NAMALWA (cell line): ENCODE data around the gene SERTAD3.
A peak's percentile ranks its signal among the peaks of the same experiment; 100 is the strongest.
"Not testable (repeated sequence)": the region's sequence is repeated elsewhere in the genome, so short reads cannot be mapped to it uniquely, and the experiment has no call there.

Source experiments
- DNase-seq: peaks from one replicate; pipeline ENCODE4 v3.0.0-alpha.2; 2015; ENCODE audit warnings: low spot score

SERTAD3 gene

GRCh38 chr19:40444000-40444824 is at the start of gene SERTAD3:
SERTAD3 (minus strand) TSS chr19:40444335; CDS start chr19:40442080, 2,255 bp downstream.
- peak; percentile 96 for DNase-seq

- no peak for DNase-seq
Measured at GRCh38 chr19:40493778-40494177, 49.6 kb upstream of the SERTAD3 start.

DNA sequence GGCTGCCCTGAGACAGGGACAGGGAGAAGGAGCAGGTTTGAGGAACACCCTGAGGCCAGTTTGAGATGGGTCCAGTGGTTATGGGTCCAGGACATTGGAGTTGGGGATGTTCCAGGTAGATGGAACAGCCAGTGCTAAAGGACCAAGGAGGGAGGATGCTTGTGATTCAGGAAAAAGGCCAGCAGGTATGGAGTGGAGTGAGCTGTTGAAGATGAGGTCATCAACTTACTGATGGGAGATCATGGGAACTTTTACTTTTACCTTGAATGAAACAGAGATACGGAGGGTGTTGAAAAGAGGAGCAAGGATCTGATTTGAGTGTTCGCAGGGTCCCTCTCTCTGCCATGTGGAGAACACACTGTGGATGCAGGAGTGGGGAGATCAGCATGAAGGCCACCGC is 48.1 kb upstream of the SERTAD3 start:
- DNase-seq = no peak

GRCh38 chr19:40489882-40490230 is 45.7 kb upstream of the SERTAD3 start:
- no peak for DNase-seq

DNA sequence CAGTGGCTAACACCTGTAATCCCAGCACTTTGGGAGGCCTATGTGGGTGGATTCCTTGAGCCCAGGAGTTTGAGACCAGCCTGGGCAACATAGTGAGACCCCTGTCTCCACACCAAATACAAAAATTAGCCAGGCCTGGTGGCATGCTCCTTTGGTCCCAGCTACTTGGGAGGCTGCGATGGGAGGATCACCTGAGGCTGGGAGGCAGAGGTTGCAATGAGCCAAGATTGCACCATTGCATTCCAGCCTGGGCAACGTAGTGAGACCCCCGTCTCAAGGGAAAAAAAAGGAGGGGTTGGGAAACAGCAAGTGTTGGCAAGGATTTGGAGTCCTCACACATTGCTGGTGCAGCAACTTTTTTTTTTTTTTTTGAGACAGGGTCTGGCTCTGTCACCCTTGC is 41.9 kb upstream of the SERTAD3 start:
- no peak for DNase-seq

DNA sequence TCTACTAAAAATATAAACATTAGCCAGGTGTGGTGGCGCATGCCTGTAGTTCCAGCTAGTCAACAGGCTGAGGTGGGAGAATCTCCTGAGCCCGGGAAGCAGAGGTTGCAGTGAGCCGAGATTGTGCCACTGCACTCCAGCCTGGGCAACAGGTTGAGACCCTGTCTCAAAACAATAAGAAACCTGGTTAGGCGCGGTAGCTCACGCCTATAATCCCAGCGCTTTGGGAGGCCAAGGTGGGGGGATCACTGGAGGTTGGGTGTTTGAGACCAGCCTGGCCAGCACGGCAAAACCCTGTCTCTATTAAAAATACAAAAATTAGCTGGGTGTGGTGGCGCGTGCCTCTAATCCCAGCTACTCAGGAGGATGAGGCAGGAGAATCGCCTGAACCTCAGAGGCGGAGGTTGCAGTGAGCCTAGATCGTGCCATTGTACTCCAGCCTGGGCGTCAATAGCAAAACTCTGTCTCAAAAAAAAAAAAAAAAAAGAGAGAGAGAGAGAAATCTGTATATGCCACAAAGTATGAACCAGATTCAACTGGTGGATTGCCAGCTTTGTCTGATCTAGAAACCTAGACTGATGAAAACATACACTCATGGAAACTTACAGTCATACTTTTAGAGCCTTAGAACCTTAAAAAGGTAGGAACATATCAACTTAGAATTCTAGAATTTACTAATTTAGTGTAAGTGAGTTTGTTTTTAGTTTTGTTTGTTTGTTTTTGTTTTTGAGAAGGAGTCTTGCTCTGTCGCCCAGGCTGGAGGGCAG is 31.9 kb upstream of the SERTAD3 start:
- not testable (repeated sequence) for DNase-seq

GRCh38 chr19:40474737-40475136 is 30.6 kb upstream of the SERTAD3 start:
- no peak for DNase-seq

DNA sequence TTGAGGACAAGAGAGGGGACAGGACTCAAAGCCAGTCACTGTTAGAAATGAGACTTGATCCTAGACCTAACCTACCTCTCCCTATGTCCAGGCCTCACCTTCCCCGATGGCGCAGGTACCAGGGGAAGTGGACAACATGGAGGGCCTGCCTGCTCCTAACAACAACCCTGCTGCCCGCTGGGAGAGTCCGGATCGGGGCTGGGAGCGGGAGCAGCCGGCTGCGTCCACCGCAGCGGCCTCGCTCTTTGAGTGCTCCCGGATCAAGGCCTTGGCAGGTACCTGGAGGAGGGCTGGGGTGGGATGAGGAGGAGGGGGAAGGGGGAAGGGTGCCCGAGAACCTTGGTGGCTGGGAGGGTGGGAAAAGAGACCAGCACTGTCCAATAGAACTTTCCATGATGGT is 28.4 kb upstream of the SERTAD3 start:
- DNase-seq = no peak

- no peak for DNase-seq
Measured at GRCh38 chr19:40471111-40471510, 27.0 kb upstream of the SERTAD3 start.

DNA sequence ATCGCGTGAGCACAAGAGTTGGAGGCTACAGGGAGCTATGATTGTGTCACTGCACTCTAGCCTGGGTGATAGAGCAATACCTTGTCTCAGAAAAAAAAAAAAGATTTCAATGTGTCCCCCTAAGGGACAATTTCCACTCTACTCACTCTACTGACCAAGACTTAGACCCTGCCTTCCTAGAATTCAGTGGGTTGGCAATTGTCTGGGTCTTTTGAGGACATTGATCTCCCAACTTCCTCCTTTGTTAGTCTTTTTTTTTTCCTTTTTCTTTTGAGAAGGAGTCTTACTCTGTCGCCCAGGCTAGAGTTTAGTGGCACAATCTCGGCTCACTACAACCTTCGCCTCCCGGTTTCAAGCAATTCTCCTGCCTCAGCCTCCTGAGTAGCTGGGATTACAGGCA is 24.9 kb upstream of the SERTAD3 start:
- DNase-seq = no peak

DNA sequence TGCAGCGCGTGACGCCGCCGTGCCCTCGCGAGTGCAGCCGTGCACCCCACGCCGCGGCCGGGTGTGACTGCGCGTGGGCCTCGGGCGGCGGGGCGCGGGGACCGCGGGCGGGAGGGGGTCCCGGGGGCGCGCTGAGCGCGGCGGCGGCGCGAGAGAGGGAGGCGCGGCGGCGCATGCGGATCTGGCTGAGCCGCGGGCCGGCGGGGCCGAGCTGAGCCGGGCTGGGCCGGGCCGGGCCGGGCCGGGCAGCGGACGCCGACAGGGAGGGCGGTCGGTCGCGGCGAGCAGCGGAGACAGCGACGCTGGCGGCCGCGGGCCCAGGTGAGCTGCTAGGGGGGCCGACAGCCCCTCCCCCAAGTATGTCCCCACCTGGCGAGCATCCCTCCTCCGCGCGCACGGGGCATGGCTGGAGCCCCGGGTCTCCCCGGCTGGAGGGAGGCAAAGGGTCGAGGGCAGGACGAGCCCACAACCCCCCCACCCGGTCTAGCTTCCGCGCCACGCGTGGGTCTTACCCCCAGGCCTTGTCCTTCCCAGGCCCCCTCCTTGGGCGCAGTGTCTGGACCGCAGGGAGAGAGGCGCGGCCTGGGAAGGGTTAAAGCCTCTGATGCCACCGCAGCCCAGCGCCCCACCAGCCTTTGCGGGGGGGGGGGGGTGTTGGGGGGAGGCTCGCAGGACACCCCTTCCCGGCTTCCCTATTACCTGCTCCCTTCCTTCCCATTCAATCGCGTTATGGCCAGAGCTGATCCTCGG is 23.0 kb upstream of the SERTAD3 start, which contains the start of gene SPTBN4:
Gene SPTBN4 (plus strand): TSS at position 17 of the 750 bp plus-strand sequence. CDS start 5,621 bp downstream, outside the sequence.
- DNase-seq = no peak

DNA sequence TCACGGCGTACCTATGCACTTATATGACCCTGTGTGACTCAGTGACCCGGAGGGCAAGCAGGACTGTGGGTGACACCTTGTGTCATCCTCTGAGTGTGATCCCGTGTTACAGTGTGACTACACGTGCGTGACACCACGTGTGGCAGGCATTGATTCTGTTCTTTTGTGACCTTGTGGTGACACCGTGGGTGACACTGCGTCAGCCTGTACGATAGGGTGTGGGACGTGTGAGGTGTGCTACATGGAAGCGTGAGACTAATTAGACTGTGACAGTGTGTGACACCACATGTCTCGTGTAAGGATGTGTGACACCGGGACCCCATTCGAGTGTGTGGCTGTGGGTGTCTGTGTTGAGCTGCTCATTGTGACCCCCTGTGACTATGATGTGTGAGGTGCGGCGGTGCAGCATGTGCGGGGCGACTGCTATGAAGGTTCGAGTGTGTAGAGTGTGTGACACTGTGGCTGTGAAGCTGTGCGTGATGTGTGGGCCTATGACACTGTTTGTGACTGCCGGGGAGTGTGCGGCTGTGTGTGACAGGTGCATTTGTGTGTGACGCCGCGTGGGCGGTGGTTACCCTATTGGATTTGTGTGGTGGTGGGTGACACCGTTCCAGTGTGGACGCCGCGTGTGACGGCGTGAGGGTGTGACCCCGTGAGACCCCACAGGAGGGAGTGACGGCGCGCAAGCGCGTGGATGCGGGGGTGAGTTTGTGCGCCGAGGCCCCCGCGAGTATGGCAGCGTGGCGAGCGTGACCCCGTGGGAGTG is 22.3 kb upstream of the SERTAD3 start:
- DNase-seq = no peak

GRCh38 chr19:40465557-40466218 is 21.6 kb upstream of the SERTAD3 start, which contains the start of gene BLVRB:
BLVRB (minus strand) TSS chr19:40465745; CDS start chr19:40465688, 57 bp downstream.
- peak; percentile 100 for DNase-seq

GRCh38 chr19:40465025-40465556 is 21.0 kb upstream of the SERTAD3 start:
- DNase-seq = peak; percentile 65

DNA sequence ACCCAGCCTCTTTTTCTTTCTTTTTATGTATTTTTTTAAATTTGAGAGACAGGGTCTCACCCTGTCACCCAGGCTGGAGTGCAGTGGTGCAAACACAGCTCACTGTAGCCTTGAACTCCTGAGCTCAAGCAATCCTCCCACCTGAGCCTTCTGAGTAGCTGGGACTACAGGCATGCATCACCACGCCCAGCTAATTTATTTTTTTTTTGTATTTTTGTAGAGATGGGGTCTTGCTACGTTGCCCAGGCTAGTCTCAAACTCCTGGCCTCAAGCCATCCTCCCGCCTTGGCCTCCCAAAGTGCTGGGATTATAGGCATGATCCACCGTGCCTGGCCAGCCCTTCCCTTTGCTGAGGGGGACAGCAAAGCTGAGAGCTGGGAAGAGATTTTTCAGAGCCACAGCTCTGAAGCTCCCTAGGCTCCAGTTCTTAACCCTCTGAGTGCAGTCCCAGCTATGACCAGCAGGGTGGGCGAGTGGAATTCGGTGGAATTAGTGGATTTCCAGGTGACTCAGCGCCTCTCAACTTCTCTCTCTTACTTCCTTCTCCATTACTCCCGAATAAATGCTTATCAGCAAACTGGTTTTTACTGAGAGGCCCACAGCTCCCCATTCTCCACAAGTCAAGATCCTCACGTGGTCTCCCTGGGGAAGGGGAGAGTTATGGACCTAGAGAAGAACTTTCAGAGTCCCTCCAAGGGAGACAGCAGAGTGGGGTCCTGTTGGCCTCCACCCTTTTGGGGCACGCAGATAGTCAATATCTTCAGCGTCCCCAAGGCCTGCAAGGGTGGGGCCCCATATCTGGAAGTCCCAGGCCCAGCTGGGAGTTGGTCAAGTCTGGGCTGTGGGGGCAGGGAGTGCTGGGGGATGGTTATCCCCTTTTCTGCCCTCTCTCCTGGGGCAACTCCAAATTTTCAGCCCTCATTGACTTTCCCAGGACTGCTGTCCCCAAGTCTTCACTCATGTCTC is 20.2 kb upstream of the SERTAD3 start:
- DNase-seq = peak; percentile 76

DNA sequence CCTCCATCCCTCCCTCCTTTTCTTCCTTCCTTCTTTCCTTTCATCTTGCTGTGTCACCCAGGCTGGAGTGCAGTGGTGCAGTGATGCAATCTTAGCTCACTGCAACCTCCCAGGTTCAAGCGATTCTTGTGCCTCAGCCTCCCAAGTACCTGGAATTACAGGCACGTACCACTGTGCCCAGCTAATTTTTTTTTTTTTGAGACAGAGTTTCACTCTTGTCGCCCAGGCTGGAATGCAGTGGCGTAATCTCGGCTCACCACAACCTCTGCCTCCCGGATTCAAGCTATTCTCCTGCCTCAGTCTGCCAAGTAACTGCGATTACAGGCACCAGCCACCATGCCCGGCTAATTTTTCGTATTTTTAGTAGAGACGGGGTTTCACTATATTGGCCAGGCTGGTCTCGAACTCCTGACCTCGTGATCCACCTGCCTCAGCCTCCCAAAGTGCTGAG is 19.5 kb upstream of the SERTAD3 start:
- not testable (repeated sequence) for DNase-seq

GRCh38 chr19:40461669-40462221 is 17.6 kb upstream of the SERTAD3 start:
- DNase-seq = peak; percentile 73

DNA sequence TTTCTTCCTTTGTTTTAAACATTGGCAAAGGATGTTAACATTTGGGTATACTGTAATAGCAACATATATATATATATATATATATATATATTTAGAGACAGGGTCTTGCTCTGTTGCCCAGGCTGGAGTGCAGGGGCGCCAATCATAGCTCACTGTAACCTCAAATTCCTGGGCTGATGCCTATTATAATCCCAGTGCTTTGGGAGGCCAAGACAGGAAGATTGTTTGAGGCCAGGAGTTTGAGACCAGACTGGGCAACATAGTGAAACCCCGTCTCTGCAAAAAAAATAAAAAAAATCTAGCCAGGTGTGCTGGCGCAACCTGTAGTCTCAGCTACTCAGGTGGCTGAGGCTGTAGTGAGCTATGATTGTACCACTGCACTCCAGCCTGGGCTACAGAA is 16.1 kb upstream of the SERTAD3 start:
- no peak for DNase-seq

- DNase-seq = no peak
Measured at GRCh38 chr19:40458597-40458974, 14.5 kb upstream of the SERTAD3 start.
